CD4-positive, alpha-beta T cell (primary cell): ENCODE data around the gene SCFD2. TPM values are rescaled to one million over a fixed set of nuclear protein-coding genes. Genes with fewer than 3 reads are reported as not detected.

Source experiments
- ATAC-seq: fragments of 200-7000 bp; cut with Tn5 transposase; one replicate; pipeline ENCODE4 v1.10.0; 2022; ENCODE audit warnings: mild to moderate bottlenecking; ENCODE audit not compliant: poor library complexity
- CTCF ChIA-PET: fragments of 350-600 bp; sonication (Branson Sonifier 250); formaldehyde crosslinking; loops from one replicate; lab custom pipeline; 2021; ENCODE audit warnings: antibody characterized with exemption, inconsistent platforms; lab: Charles Lee
- POLR2A ChIA-PET: fragments of 350-600 bp; sonication (Branson Sonifier 250); formaldehyde crosslinking; loops from one replicate; lab custom pipeline; 2021; ENCODE audit warnings: antibody characterized with exemption, inconsistent platforms; lab: Charles Lee
- DNase-seq, 14 experiments: peaks; one replicate each; pipeline ENCODE4 v3.0.0-alpha.2; 2013 to 2020; ENCODE audit warnings: mixed read lengths in 2 of 14
- H3K27ac ChIP-seq, 2 donors: one replicate each; pipeline versions ENCODE4 v1.5.1 to v1.7.0; 2013; ENCODE audit warnings: low read length in 2 of 2, low read depth in 1 of 2, mild to moderate bottlenecking in 1 of 2
- H3K27me3 ChIP-seq, 2 experiments: 1 replicate in 1 of 2; 2 replicates in 1 of 2; pipeline versions ENCODE4 v1.6.1 to v1.7.0; 2013; ENCODE audit warnings: low read length in 2 of 2, control low read depth in 1 of 2, mild to moderate bottlenecking in 1 of 2, moderate library complexity in 1 of 2; ENCODE audit not compliant: insufficient read depth in 2 of 2, control insufficient read depth in 1 of 2
- H3K36me3 ChIP-seq: one replicate; pipeline ENCODE4 v1.6.1; 2013; ENCODE audit warnings: low read length, control low read depth; ENCODE audit not compliant: insufficient read depth
- H3K4me1 ChIP-seq: one replicate; pipeline ENCODE4 v1.6.1; 2013; ENCODE audit warnings: low read length, control low read depth; ENCODE audit not compliant: insufficient read depth
- H3K4me3 ChIP-seq: one replicate; pipeline ENCODE4 v1.5.1; 2013; ENCODE audit warnings: mild to moderate bottlenecking, low read length, moderate library complexity
- H3K9me3 ChIP-seq, 2 experiments: 1 replicate in 1 of 2; 2 replicates in 1 of 2; pipeline versions ENCODE4 v1.6.1 to v1.7.0; 2013; ENCODE audit warnings: low read length in 2 of 2, mild to moderate bottlenecking in 2 of 2, control low read depth in 1 of 2, moderate library complexity in 1 of 2; ENCODE audit not compliant: control insufficient read depth in 1 of 2, insufficient read depth in 1 of 2
- H3K27ac Mint-ChIP-seq: one replicate; pipeline ENCODE4 v1.8.0; 2020; ENCODE audit warnings: mixed read lengths
- H3K27me3 Mint-ChIP-seq: one replicate; pipeline ENCODE4 v1.8.0; 2021; ENCODE audit warnings: mixed read lengths
- H3K36me3 Mint-ChIP-seq: one replicate; pipeline ENCODE4 v1.8.0; 2021; ENCODE audit warnings: low read depth, mixed read lengths
- H3K4me1 Mint-ChIP-seq: one replicate; pipeline ENCODE4 v1.8.0; 2021; ENCODE audit warnings: low read depth, mixed read lengths
- H3K4me3 Mint-ChIP-seq: one replicate; pipeline ENCODE4 v1.8.0; 2020; ENCODE audit warnings: mild to moderate bottlenecking, mixed read lengths
- H3K9me3 Mint-ChIP-seq: one replicate; pipeline ENCODE4 v1.8.0; 2020; ENCODE audit warnings: mixed read lengths
- intact Hi-C, 2 experiments: fragments of 100-400 bp; cut with DNase I in 1 of 2; cut with micrococcal nuclease in 1 of 2; formaldehyde crosslinking; loops; one replicate each; pipeline versions ENCODE4 v1.15.1 to v1.9.0; 2023 to 2025; cut with DNase I, micrococcal nuclease
- total RNA-seq, 174 experiments: library from RNA in 2 of 174; stranded (reverse) in 2 of 174; gene quantifications; one replicate each; pipeline ENCODE4 v1.2.3 and lab custom pipeline; 2021 to 2026
- TF ChIP-seq, protein P1 (sequence below): fragments of 200-600 bp; IDR thresholded peaks from one replicate; pipeline ENCODE4 v1.8.0; 2022; ENCODE audit warnings: antibody characterized with exemption, mild to moderate bottlenecking

SCFD2 gene
- total RNA-seq, 2 experiments from 2014 or later = 15.4 to 17.6 TPM

DNA sequence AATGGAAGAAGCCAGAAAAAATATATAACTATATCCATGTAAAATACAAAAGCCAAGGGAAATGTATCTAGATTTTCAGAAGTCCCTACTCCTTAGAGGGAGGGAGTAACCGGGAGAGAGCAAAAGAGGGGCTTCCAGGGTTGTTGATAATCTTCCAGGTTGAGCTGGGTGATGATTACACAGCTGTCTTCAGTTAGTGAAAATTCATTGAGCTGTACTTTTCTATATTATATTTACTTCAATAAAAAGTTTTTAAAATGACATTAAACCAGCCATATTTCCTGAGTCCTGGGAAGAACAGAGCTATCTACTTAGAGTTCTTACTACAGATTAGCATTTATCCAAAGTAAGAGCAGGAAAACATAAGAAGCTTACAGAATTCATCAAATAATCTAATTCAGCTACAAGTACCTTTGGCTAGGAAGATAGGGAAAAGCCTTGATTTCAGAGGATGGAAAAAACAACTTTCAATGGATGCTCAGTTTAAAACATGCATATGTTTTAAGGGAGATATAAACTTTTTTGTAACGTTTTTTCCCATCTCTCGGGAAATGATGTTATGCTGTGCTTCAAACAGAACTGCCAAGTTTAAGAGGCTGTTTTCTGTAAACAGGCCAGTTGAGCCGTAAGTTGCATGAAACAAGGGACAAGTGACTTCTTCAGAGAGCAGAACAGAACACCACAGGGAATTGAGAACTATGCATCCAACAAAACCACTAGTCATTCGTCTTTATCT is 204.6 kb downstream of the SCFD2 start:
- Histone ChIP-seq H3K27ac (no peak overlapping the region), H3K27me3 (no peaks in the 10 kb centered on the region), H3K9me3 (no peaks in the 10 kb centered on the region), H3K4me3 (no peak overlapping the region), H3K36me3 (no peaks in the 10 kb centered on the region), H3K4me1 (no peaks in the 10 kb centered on the region)
- Mint-ChIP-seq H3K27me3 (no peaks in the 10 kb centered on the region), H3K36me3 (peaks cover 50% of the 10 kb centered on the region), H3K4me1 (no peaks in the 10 kb centered on the region), H3K9me3 (peaks cover 6% of the 10 kb centered on the region), H3K27ac (no peak overlapping the region), H3K4me3 (no peak overlapping the region)
- intact Hi-C loops = no loop called here
- TF ChIP-seq, protein P1, sequence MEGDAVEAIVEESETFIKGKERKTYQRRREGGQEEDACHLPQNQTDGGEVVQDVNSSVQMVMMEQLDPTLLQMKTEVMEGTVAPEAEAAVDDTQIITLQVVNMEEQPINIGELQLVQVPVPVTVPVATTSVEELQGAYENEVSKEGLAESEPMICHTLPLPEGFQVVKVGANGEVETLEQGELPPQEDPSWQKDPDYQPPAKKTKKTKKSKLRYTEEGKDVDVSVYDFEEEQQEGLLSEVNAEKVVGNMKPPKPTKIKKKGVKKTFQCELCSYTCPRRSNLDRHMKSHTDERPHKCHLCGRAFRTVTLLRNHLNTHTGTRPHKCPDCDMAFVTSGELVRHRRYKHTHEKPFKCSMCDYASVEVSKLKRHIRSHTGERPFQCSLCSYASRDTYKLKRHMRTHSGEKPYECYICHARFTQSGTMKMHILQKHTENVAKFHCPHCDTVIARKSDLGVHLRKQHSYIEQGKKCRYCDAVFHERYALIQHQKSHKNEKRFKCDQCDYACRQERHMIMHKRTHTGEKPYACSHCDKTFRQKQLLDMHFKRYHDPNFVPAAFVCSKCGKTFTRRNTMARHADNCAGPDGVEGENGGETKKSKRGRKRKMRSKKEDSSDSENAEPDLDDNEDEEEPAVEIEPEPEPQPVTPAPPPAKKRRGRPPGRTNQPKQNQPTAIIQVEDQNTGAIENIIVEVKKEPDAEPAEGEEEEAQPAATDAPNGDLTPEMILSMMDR = no peak
- DNase-seq (no peak), ATAC-seq (no peak)
- ChIA-PET CTCF (no interaction called here), POLR2A (interaction anchor here (0.6 kb wide), 1 partner anchor 390 kb away, joined by 4 read pairs; no protein-coding TSS in a partner anchor)

DNA sequence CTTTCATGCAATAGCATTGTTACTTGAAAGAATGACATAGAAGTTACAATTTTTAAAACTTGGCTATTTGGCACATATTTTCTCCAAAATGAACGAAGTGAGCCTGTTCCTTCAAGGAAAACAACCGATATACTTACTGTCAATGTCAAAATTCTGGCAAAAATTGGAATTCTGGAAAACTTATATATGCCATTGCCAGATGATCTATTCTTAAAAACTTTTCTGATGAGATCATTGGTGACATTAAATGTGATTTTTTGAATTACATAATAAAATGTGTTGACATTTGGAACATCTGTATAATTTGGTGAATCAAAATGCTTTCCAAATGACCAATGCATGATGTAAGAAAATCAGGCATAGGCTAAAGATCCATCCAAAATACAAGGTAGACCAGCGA is 209.0 kb downstream of the SCFD2 start:
- intact Hi-C loops = no loop called here
- Mint-ChIP-seq H3K27me3 (no peaks in the 10 kb centered on the region), H3K4me3 (no peak overlapping the region), H3K4me1 (no peaks in the 10 kb centered on the region), H3K9me3 (peaks cover 2% of the 10 kb centered on the region), H3K27ac (no peak overlapping the region), H3K36me3 (peaks cover 70% of the 10 kb centered on the region)
- no peaks in the 10 kb centered on the region for H3K36me3 ChIP-seq
- H3K27me3 ChIP-seq = no peaks in the 10 kb centered on the region
- peaks cover 0 to 7% of the 10 kb centered on the region in 2 experiments for H3K9me3 ChIP-seq
- ATAC-seq (no peak), DNase-seq (no peak)
- no peak overlapping the region for H3K4me3 ChIP-seq
- POLR2A ChIA-PET = no interaction called here
- no peaks in the 10 kb centered on the region for H3K4me1 ChIP-seq
- H3K27ac ChIP-seq = no peak overlapping the region
- CTCF ChIA-PET = no interaction called here
- TF ChIP-seq, protein P1 = no peak

DNA sequence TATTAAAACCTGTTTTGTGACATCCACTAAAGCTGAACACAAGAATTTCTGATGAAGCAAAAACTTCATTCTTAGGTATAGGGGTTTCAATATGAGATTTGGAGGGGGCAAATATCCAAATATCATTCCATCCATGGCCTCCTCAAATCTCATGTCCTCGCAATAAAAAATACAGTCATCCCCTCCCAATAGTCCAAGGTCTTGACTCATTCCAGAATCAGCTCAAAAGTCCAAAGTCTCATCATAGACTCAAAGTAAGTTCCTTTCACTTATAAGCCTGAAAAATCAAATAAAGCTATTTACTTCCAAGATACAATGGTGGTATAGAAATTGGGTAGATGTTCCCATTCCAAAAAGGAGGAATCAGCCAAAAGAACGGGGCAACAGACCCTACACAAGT is 213.4 kb downstream of the SCFD2 start:
- no peak overlapping the region for H3K27ac Mint-ChIP-seq
- POLR2A ChIA-PET = no interaction called here
- no peaks in the 10 kb centered on the region for H3K36me3 ChIP-seq
- peaks cover 55% of the 10 kb centered on the region for H3K36me3 Mint-ChIP-seq
- no peaks in the 10 kb centered on the region for H3K4me1 Mint-ChIP-seq
- no peak for DNase-seq
- CTCF ChIA-PET = no interaction called here
- H3K27me3 Mint-ChIP-seq = no peaks in the 10 kb centered on the region
- no peak overlapping the region for H3K4me3 Mint-ChIP-seq
- no peaks in the 10 kb centered on the region for H3K27me3 ChIP-seq
- no peak for ATAC-seq
- peaks cover 0 to 7% of the 10 kb centered on the region in 2 experiments for H3K9me3 ChIP-seq
- H3K4me3 ChIP-seq = no peak overlapping the region
- TF ChIP-seq, protein P1 = no peak
- peaks cover 2% of the 10 kb centered on the region for H3K9me3 Mint-ChIP-seq
- H3K4me1 ChIP-seq = no peaks in the 10 kb centered on the region
- intact Hi-C loops = no loop called here
- H3K27ac ChIP-seq = no peak overlapping the region
